DMS153 treated with DMSO at 0.1 percent for 48 hours (cell line): ENCODE measurements around the gene SMIM33.
"Not testable (repeated sequence)": the region's sequence is repeated elsewhere in the genome, so short reads cannot be mapped to it uniquely, and the experiment has no call there.

ENCODE experiments used
- DNase-seq: peaks from one replicate; lab custom pipeline; 2025; ENCODE audit not compliant: unreplicated experiment; lab: John Stamatoyannopoulos, UW

Gene SMIM33

DNA sequence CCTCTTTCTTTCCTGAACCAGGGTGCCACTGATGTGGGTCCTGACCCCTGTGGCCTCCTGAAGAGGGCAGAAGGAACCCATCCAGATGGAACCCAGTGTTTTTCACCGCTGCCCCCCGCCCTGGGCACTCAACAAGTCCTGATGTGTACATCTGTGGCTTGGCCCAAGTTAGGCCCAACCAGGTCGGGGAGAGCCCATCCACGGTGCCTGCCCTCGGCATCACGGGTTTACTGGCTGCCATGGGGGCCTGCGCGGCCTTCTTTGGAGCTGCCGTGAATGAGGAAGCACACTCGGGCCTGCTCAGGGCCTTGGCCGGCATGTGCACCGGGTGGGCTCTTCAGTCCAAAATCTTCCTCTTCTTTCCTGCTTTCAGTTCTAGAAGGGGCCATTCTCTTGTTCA lies 14.0 kb upstream of the SMIM33 start:
- no peak for DNase-seq

DNA sequence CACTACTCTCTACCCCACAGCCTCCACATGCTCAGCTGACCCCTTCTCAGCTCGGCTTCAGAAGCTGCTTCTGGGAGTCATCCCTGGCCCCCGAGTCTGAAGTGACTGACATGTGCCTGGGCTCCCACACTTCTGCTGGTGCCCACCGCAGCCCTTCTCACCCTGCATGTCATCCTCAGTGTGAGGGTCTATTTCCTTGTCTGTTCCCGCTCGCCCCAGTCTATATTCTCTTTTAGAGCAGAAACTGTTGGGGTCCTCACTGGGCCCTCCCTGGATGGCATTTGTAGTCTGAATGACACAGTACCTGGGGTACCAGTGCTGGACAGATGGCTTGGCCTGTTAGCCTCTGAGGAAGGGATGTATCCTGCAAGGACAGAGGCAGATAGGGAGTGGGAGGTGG lies 13.6 kb upstream of the SMIM33 start:
- DNase-seq = no peak

DNA sequence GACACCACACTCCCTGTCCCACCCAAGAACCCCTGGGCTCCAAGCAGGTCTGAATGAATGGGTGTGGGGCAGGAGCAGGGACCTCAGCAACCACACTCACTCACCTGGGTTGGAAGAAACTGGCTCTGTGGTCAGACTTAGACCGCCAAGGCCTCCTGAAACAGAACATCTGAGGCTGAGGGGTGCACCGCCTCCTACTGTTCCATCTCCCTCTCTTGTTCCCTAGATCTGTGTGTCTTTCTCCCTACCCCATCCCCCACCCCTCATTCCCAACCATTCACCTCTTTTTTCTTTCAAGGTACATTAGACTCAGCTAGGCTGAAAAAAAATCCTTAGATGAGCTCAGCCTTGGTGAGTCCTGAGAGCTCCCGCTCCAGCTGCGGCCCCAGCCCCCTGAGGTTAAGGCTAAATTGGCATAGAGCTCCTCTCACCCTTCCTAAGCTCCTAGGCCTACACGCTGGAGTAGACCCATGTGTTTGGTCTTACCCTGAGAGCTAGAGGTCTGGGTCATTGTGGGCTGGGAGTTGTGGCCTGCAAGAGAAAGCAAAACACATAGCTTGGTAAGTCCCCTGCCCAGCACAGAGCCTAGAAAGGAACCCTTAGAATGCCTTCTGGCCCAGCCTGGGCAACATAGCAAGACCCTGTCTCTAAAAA lies 13.0 kb upstream of the SMIM33 start:
- no peak for DNase-seq

DNA sequence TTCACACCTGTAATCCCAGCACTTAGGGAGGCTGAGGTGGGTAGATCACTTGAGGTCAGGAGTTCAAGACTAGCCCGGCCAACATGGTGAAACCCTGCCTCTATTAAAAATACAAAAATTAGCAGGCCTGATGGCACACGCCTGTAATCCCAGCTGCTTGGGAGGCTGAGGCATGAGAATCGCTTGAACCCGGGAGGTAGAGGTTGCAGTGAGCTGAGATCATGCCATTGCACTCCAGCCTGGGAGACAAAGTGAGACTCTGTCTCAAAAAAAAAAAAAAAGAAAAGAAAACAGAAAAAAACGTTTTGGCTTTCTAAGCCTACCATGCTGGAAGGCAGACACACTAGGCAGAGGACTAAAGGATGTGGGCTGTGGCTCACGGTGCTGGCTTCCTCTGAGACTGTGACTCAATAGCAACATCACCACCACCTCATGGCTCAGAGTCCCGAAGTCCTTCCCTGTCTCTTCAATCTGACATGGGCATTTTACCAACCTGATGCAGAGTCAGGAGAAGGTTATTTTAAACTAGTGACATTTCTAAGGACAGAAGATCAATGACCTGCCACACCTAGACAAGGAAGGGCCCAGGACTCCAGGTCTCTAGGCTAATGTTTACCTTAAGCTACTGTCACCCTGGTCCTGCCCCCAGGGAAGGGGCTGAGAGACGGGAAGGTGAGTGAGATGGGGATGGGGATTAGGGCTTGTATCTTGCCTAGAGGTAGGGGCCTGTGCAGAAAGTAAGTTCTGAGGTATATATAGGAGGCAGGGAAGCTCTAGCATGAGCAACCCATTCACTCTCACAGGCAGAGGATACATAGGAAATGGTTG lies 12.0 kb upstream of the SMIM33 start:
- DNase-seq = no peak

DNA sequence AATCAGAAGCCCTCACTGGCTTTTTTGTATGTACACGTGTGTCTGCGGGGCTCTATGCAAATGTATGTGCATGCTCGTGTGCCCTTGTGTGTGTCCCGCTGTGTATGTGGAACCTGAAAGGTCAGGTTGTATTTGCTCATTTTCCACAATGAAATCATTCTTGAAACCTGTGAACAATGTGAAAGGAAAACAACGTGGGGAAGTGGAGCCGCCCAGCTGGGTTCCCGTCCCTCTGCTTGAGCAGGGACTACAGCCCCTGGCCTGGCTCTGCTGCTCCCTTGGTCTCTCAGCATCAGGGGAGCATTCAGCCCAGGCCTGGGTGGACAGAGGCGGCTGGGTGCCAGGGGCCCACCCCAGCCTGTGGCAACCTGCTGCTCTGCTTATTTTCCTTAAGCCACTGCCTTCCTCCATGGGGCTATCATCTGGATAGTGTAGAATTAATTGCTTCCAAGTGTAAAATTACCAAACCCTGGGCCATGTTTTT lies 11.3 kb upstream of the SMIM33 start:
- no peak for DNase-seq

DNA sequence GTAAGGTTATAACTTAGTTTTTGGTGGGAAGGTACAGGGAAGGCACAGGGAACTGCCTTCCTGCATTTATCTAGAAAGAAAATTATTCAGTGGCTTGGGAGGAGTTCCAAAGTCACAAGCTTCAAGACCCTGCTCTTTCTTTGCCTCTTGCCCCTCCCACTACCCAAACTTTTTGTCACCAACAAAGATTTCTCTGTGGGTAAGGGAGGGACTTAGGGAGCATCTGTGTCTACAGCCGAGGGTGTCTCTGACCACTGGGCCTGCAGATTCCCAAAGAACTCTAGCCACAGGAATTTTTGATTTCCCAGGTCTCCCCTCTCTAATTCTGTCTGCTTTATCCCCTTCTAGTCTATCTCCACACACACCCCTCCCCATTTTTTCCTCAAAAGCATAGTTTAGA lies 10.3 kb upstream of the SMIM33 start:
- no peak for DNase-seq

DNA sequence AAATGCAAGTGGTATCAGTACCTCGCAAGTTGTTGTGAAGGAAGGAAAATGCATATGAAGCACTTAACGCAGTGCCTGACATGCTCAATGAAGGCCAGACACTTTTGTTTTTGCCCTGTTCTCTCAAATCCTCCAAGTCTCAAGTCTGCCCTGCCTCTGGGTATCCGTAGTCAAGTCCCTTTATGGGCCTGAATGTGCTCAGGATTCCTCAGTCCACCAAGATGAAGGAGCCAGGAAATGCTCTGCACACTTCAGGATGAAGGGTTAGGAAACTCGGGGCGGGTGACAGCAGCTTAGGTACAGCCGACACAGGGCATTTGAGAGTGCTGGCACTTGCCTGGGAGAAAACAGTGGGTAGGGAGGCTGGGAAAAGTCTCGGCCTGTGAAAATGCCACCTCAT lies 9.6 kb upstream of the SMIM33 start:
- DNase-seq = no peak

DNA sequence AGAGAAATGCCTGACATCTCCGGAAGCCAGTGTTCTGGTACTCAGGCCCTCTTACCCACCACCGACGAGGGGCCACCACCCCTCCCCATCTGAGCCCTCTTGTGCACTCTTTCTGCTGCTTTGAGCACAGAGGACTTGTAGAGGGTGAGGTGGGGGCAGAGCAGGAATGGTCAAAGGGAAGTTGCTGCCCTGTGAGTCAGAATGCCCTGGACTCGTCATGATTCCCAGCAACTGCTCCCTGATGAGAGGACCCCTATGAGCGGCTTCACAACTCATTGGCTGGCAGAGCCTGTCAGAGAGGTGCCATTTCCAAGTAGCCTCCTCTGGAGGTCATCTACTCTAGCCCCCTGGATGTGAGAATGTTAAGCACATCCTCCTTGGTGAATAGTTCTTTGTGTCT lies 9.1 kb upstream of the SMIM33 start:
- DNase-seq = no peak

DNA sequence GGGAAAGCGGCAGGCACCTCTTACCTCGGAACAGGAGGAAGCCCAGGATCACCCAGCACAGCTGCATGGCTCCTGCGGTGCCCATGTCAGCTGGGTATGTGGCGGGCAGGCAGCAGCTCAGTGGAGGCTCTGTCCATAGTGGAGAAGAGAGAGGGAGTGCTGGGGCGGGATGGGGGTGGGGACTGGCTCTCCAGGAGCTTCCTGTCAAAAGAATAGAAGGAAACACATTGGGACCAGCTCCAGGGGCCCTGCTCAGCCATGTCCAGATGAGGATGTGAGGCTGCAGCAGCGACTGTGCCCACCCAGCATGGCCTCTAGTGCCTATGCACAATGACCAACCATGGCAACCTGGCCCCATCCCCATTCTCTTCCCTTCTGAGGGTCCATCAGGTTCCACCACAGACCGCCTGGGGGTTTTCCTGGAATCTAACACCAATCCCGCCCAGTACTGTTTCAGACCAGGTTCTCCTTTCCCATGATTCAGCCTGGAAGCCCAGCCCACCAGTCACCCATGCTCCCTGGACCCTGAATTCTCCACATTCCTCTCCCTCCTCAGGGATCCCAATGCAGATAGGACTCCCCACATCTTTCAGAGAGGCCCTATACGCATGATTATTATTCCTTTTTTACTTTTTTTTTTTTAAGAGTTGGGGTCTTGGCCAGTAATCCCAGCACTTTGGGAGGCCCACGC lies 8.1 kb upstream of the SMIM33 start, which contains the start of gene ECSCR:
TSS of gene ECSCR (minus strand) at position 158 of the 691 bp plus-strand sequence. CDS start at position 85, 73 bp downstream.
- no peak for DNase-seq

DNA sequence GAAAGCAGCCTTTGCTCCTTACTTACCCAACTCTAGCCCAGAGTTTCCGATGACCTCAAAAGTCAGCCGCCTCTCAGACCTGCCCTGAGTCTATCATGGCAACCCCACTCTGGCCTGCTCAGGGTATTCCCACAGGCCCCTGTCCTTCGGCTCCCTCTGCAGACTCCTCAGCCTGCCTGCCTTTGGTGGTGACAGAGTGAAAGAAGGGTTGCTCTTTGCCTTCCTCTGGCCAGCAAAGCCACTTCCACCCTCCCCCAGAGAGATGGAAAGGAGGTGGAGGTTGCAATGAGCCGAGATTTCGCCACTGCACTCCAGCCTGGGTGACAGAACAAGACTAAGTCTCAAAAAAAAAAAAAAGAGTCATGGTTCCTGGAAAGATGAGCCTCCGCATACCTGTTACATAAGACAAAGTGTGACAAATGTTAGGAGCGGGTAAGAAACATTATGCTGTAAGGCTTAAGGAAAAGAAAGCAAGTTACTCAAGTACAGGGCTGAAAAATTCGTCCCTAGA lies 2.3 kb upstream of the SMIM33 start:
- DNase-seq = no peak

DNA sequence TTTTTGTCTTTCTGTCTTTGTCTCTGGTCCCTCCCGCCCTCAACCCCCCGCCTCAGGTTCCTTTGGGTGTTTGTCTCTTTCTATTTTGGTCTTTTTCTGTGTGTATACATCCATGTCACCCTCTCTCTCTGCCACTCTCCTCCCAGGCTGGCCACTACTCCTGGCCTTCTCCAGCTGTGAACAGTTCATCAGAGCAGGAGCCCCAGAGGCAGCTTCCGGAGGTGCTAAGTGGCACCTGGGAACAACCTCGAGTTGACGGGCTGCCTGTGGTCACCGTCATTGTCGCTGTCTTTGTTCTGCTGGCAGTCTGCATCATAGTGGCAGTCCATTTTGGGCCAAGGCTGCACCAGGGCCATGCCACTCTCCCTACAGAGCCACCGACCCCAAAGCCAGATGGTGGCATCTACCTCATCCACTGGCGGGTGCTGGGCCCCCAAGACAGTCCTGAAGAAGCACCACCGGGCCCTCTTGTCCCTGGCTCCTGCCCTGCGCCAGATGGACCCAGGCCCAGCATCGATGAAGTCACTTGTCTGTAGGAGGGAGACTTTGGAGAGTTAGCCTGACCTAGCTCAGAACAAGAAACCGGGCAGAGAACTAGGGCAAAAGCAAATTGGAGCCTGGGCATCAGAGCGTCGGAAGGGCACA lies 1.7 kb downstream of the SMIM33 start:
- no peak for DNase-seq

DNA sequence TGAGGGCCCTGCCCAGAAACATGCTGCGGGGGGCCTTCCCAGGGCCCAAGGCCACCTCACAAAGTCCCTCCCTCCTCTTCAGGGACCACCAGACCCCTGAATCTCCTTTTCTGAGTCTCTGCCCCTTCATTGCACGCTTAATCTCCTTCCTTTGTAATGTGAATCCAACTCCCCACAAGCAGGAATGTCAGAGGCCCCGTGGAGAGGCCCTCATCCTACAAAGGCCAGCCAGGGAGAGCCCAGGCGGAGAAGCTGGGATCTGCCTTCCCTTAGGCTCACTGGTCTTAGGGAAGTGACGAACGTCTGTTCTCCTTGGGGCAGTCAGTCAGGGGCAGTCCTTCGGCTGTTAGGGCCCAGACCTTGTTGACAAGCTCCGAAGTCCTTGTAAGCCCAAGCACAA lies 2.3 kb downstream of the SMIM33 start:
- no peak for DNase-seq

DNA sequence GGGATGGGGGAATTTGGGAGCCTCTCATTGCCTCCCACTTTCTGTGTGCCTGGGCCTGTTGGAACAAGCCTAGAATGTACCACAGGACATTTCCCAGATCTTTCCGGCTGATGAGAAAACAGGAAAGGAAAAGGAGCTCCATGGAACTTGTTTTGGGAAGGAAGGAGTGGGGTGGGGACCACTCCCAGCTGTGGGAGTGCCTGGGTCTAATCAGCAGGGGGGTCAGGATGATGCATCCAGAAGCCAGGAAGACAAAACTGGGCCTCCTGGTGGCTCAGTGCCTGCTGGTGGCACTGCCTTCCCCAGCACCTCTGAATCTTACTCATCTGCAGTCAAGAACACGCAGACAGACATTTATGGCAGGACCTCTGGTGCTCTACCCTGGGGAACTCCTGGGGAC lies 2.8 kb downstream of the SMIM33 start:
- DNase-seq = no peak

DNA sequence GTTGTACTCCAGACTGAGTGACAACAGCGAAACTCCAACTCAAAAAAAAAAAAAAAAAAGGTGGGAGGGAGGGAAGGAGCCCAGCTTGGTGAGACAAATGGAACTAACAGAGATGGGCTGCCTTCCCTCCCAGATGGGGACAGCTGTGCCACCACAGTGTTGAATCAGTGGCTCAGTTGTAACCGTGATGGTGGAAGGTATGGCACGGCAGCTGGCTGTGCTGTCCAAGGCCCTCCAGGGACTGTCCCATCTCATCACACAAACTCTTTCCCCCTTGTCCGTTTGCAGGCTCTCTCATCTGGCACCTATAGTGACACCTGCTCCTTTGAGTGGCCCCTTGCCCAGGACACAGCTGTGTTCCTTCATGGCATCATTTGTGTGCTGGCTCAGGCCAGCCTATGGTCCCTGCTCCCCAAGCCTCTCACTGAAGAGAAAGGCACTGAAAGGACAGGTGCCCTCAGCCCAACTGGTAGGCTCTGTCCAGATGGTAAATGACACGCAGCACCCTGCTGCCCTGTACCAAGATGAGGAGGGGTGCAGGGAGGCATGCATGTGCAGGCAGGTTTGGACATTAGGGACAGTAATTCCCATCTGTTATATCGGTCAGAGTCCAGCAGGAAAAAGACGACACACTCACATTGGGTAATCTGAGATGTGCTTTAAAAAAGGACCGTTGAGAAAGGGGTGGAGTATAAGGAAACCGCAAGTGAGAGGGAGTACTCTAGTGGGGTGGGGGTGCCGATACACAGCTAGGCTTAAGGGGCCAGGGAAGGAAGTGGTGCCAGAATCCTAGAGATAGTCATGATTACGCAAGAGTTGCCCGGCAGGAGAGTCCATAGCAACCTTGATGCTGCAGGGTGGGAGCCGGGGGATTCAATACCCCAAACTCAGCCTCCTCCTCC lies 4.3 kb downstream of the SMIM33 start:
- no peak for DNase-seq

DNA sequence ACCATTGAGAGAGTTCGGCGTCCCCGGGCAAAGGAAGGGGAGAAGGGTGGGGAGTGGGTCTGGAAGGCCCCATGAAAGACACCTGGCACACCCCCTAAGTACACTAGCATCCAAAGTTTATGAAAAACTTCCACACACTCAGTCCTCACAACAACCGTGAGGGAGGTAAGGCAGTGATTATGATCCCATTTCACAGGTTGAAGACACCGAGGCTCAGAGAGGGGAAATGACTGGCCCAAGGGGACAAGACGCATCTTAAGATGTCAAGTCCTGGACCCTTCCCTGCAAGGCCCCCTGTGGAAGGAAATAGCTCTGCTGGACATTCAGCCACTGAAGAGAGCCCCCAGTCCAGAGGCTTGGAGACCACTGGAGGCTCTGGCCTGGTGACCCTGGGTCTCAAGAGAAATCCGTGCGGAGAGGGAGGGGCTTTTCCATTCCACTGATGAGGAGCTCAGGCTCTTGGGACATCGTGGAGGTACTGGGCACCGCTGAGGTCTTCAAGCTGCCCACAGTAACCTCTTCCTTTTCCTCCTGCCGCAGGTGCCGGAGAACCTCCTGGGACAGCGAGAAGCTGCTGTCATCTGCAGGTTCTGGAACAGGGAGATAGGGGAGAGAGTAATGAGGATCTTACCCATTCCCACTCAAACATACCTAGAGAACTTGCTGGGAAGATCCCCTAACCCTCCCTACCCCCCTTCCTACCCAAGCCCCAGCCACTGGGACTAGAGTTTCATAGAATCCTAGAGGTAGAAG lies 5.2 kb downstream of the SMIM33 start:
- no peak for DNase-seq

DNA sequence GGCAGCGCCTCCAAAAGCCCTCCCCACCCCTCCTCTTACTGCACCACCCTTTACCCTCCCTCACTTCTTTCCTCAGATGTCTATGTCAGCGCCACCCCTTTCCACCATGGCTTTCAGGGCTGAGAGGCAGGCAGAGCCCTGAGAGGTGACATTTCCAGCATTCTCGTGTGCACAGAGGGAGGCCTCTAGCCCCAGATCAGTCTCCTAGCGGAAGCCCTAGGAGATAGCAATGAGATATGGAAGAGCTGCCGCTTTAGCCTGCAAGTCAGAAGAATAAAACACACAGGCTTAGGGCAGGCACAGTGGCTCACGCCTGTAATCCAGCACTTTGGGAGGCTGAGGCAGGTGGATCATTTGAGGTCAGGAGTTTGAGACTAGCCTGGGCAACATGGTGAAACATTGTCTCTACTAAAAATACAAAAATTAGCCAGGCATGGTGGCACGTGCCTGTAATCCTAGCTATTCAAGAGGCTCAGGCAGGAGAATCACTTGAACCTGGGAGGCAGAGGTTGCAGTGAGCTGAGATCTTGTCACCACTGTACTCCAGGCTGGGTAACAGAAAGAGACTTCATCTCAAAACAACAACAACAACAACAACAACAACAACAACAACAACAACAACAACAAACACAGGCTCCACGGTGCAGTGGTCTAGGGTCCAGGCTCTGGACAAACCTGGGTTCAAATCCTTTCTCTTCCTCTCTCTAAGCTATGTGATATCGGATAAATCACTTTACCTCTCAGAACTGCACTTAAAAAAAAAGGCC lies 8.0 kb downstream of the SMIM33 start:
- not testable (repeated sequence) for DNase-seq

DNA sequence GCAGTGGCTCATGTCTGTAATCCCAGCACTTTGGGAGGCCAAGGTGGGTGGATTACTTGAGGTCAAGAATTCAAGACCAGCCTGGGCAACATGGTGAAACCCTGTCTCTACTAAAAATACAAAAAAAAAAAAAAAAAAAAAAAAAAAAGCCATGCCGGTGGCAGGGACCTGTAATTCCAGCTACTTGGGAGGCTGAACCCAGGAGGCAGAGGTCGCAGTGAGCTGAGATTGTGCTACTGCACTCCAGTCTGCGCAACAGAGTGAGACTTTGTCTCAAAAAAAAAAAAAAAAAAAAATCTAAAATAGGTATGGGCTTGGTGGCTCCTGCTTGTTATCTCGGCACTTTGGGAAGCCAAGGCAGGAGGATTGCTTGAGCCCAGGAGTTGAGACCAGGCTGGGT lies 8.9 kb downstream of the SMIM33 start:
- DNase-seq = not testable (repeated sequence)

DNA sequence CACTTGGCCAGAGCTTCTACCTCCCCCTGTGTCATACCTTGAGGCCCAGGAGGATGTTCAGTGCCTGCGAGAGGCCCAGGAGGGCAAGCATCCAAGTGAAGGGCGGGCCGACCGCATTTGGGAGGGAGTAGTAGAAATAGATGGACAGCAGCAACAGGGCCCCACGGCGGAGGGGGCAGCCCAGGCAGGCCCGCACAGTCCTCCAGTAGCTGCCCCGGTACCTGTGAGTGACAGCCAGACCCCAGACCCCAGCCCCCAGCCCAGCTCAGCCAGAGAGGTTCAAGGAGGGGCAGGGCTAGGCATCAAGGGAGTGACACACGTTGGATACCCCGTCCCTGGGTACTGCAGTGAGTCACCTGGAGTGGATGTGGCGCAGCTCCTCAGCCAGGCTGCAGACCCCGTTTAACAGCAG lies 10.3 kb downstream of the SMIM33 start:
- no peak for DNase-seq
